ENCODE data around the gene DDX28. TPM values are rescaled to one million over a fixed set of nuclear protein-coding genes. Genes with fewer than 3 reads are reported as not detected.
"Not testable (repeated sequence)": the region's sequence is repeated elsewhere in the genome, so short reads cannot be mapped to it uniquely, and the experiment has no call there.

DDX28 gene
- total and polyA plus RNA-seq, 8 donors, result 2.1 to 7.4 (median 4.0) TPM

GRCh38 chr16:67996666-67997065, 26.4 kb downstream of the DDX28 start:
- H3K9me3 ChIP-seq, result no peaks in the 10 kb centered on the region
- no peaks in the 10 kb centered on the region for H3K36me3 ChIP-seq
- no peak overlapping the region for H3K27ac ChIP-seq
- no peaks in the 10 kb centered on the region for H3K27me3 ChIP-seq
- no peak overlapping the region for H3K4me3 ChIP-seq
- ATAC-seq (no peak), DNase-seq (no peak), FAIRE-seq (no peak)
- intact Hi-C loops (cut with DNase I), result no loop called here
- 77 to 90% methylated on average over 5 of the region's 5 CpGs for WGBS, 2 donors
- peaks cover 0 to 6% (median 0%) of the 10 kb centered on the region in 3 donors for H3K4me1 ChIP-seq
- TF ChIP-seq CTCF (IDR thresholded peaks at IDR 0.05), result no peak

DNA sequence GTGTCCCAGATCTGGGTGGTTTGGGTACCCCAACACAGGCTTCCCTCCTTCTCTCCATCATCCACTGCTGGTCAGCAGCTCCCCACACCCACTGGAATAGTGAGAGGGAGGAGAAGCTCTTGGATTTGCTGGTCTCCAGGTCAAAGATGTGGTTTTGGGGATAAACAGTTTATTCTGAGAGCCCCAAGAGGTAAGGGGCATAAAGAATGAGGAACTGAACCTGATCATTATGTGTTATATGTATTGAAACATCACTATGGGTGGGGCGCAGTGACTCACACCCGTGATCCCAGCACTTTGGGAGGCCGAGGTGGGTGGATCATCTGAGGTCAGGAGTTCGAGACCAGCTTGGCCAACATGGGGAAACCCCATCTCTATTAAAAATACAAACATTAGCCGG, 27.6 kb downstream of the DDX28 start:
- intact Hi-C loops (cut with DNase I), result no loop called here
- DNase-seq, result no peak
- H3K27me3 ChIP-seq, result no peaks in the 10 kb centered on the region
- ATAC-seq, result no peak
- 77 to 85% methylated on average over 5 of the region's 5 CpGs for WGBS, 2 donors
- TF ChIP-seq CTCF (IDR thresholded peaks at IDR 0.05), result no peak
- H3K4me1 ChIP-seq, result peaks cover 0 to 6% (median 0%) of the 10 kb centered on the region in 3 donors
- no peak overlapping the region for H3K4me3 ChIP-seq
- H3K27ac ChIP-seq, result no peak overlapping the region
- H3K9me3 ChIP-seq, result no peaks in the 10 kb centered on the region
- H3K36me3 ChIP-seq, result no peaks in the 10 kb centered on the region
- no peak for FAIRE-seq

DNA sequence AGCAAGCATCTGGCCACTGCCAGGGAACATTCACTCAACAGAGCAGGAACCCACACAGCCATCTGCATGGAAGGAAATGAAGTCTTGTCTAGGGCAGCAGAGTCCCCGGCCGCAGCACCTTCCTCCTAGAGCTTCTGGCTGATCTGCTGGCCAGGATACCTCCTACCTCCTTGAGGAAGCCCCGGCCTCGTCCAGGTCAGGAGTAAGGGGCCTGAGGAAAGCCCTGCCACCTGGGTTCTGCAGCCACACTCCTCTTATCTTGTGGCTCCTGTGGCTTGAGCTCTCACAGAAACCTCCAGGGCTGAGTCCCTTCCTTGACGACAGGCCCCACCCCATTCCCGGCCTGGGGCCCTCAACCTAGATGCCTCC, 29.0 kb downstream of the DDX28 start:
- 78 to 86% methylated on average over 2 to 6 of the region's 6 CpGs for WGBS, 2 donors
- intact Hi-C loops (cut with DNase I); H3K4me3 ChIP-seq; DNase-seq; H3K36me3 ChIP-seq; H3K4me1 ChIP-seq; H3K9me3 ChIP-seq; H3K27me3 ChIP-seq; FAIRE-seq: not testable (repeated sequence)
- peak in 2 of 4 donors; percentile 8 to 11 for ATAC-seq
- H3K27ac ChIP-seq, result peak overlapping the region in 1 of 4 donors; percentile 47

GRCh38 chr16:67993207-67994039, 29.6 kb downstream of the DDX28 start:
- DNase-seq (peak in 5 of 6 donors; percentile 61 to 91 (median 73)), FAIRE-seq (no peak), ATAC-seq (peak; percentile 97 to 98 (median 98))
- TF ChIP-seq CTCF (IDR thresholded peaks at IDR 0.05), result peak; percentile 97 to 100 (median 99)
- intact Hi-C loops (cut with DNase I), result no loop called here
- Histone ChIP-seq H3K27ac (peak overlapping the region in 2 of 4 donors; percentile 39 to 47), H3K27me3 (no peaks in the 10 kb centered on the region), H3K4me3 (peak overlapping the region in 3 of 4 donors; percentile 23 to 35 (median 28)), H3K4me1 (peaks cover 0 to 6% (median 0%) of the 10 kb centered on the region in 3 donors), H3K9me3 (no peaks in the 10 kb centered on the region), H3K36me3 (no peaks in the 10 kb centered on the region)
- WGBS, 2 donors, result 14 to 15% methylated on average over 39 of the region's 39 CpGs

DNA sequence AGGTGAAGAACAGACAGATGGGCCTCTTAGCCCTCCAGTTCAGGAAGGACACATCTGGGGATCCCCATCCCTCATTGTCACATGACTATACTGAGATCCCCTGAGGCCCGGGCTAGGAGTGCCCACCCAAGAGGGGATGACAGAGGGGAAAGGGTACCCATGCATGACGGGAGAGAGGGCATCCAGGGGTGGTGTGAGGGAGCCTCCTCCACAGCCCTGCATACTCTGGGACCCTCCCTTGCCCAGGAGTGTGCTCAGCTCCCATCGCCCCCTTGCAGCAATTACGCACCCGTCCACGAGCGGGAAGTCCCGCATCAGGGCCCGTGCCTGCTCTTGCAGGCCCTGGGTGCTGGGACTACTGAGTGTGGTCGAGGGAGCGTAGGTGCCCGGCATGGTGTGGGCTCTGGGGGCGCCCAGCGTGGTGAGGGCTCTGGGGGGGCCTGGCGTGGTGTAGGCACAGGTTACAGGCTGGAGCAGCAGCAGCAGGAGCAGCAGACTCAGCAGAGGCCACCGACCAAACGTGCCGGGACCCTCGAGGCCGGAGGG, 30.3 kb downstream of the DDX28 start:
- ATAC-seq (peak in 1 of 4 donors; percentile 2), DNase-seq (peak in 1 of 6 donors; percentile 87), FAIRE-seq (no peak)
- Histone ChIP-seq H3K27me3 (no peaks in the 10 kb centered on the region), H3K9me3 (no peaks in the 10 kb centered on the region), H3K27ac (no peak overlapping the region), H3K4me3 (no peak overlapping the region), H3K4me1 (peaks cover 0 to 6% (median 0%) of the 10 kb centered on the region in 3 donors), H3K36me3 (no peaks in the 10 kb centered on the region)
- intact Hi-C loops (cut with DNase I), result no loop called here
- no peak for TF ChIP-seq CTCF (IDR thresholded peaks at IDR 0.05)
- WGBS, 2 donors, result 51 to 55% methylated on average over 20 of the region's 20 CpGs

All from pancreas (tissue), 10 donors.